Measurements from ENCODE around the gene MTHFD1. TPM values are rescaled to one million over a fixed set of nuclear protein-coding genes. Genes with fewer than 3 reads are reported as not detected.
A peak's percentile ranks its signal among the peaks of the same experiment; 100 is the strongest.

MTHFD1 gene
- total RNA-seq, 1 donor: 9.0 TPM

DNA sequence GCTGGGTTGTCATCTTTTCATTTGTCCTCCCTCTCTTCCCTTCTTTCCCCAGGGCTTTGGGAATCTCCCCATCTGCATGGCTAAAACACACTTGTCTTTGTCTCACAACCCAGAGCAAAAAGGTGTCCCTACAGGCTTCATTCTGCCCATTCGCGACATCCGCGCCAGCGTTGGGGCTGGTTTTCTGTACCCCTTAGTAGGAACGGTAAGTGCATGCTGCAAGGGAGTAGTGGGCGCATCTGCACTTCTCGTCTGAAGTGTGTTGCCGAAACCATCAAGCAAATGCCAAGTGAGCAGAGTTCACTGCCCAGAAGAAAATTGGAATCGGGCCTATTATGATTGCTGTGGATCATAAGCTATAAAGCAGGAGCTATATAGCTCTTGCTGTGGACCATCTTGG is 66.5 kb downstream of the MTHFD1 start:
- Histone ChIP-seq H3K9me3 (ENCODE audit: low read depth, low read length) (no peaks in the 10 kb centered on the region), H3K4me3 (ENCODE audit: low read length) (no peak overlapping the region), H3K4me1 (ENCODE audit: insufficient read depth, low read length) (peaks cover 8% of the 10 kb centered on the region), H3K27me3 (ENCODE audit: insufficient read depth, low read length) (no peaks in the 10 kb centered on the region)

DNA sequence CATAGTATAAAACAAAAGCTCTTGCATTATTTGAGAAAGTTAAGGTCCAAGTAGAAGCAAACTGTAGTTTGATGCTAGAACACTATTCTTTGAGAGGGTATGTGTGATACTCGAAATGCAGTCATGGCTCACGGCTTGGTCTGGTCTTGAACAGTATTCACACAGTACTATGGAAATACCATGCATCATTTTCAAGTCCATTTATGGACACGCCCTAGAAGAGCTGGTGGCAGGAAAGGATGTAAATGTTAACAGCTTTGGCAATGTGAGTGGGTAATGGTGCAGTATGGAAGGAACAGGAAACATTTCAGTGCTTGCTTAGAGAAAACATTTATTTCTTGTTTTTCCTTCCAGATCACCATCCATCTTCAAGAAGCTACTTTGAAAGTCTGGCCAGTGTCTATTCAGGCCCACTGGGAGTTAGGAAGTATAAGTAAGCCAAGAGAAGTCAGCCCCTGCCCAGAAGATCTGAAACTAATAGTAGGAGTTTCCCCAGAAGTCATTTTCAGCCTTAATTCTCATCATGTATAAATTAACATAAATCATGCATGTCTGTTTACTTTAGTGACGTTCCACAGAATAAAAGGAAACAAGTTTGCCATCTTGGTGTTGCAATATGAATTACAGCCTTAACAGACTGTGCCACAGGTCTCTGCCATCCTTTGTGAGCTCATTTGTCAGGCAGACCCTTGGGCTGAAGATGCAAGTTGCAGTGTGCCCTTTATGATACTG is 71.4 kb downstream of the MTHFD1 start:
- Histone ChIP-seq H3K9me3 (ENCODE audit: low read depth, low read length) (no peaks in the 10 kb centered on the region), H3K27me3 (ENCODE audit: insufficient read depth, low read length) (peaks cover 4% of the 10 kb centered on the region), H3K4me1 (ENCODE audit: insufficient read depth, low read length) (peaks cover 11% of the 10 kb centered on the region), H3K4me3 (ENCODE audit: low read length) (no peak overlapping the region)

DNA sequence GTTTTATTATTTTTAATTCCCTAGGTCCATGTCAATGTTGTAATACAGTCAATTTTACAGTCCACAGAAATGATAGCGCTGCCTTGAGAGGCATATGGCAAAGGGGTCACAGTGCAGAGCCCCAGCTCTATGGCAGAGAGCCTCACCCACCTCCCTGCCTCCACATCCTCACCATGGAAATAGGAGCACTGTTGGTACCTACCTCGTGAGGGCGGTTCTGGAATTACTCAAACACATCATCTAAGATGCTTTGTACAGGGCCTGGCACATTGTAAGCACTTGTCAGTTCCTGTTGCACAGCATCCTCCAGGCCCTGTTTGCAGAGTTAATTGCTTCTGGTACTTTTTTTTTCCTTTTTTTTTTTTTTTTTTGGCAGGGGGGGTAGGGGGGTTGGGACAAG is 73.1 kb downstream of the MTHFD1 start:
- Histone ChIP-seq H3K27me3 (ENCODE audit: insufficient read depth, low read length) (peaks cover 15% of the 10 kb centered on the region), H3K9me3 (ENCODE audit: low read depth, low read length) (no peaks in the 10 kb centered on the region)

GRCh38 chr14:64463195-64463594 is 75.0 kb downstream of the MTHFD1 start:
- Histone ChIP-seq H3K4me1 (ENCODE audit: insufficient read depth, low read length) (peaks cover 24% of the 10 kb centered on the region), H3K27me3 (ENCODE audit: insufficient read depth, low read length) (peaks cover 16% of the 10 kb centered on the region)

More for the DNA sequence above, 73.1 kb downstream of the MTHFD1 start:
- Histone ChIP-seq H3K4me1 (ENCODE audit: insufficient read depth, low read length) (peaks cover 24% of the 10 kb centered on the region), H3K4me3 (ENCODE audit: low read length) (no peak overlapping the region)

GRCh38 chr14:64463873-64464272 is 75.7 kb downstream of the MTHFD1 start:
- Histone ChIP-seq H3K27me3 (ENCODE audit: insufficient read depth, low read length) (peaks cover 16% of the 10 kb centered on the region), H3K4me1 (ENCODE audit: insufficient read depth, low read length) (peaks cover 24% of the 10 kb centered on the region), H3K9me3 (ENCODE audit: low read depth, low read length) (no peaks in the 10 kb centered on the region), H3K4me3 (ENCODE audit: low read length) (no peak overlapping the region)

More at GRCh38 chr14:64463195-64463594, 75.0 kb downstream of the MTHFD1 start:
- Histone ChIP-seq H3K4me3 (ENCODE audit: low read length) (no peak overlapping the region), H3K9me3 (ENCODE audit: low read depth, low read length) (no peaks in the 10 kb centered on the region)

- Histone ChIP-seq H3K9me3 (ENCODE audit: low read depth, low read length) (no peaks in the 10 kb centered on the region), H3K27me3 (ENCODE audit: insufficient read depth, low read length) (peaks cover 16% of the 10 kb centered on the region), H3K4me3 (ENCODE audit: low read length) (peak overlapping the region; percentile 37), H3K4me1 (ENCODE audit: insufficient read depth, low read length) (peaks cover 19% of the 10 kb centered on the region)
Observed at GRCh38 chr14:64464651-64465050, 76.5 kb downstream of the MTHFD1 start.

DNA sequence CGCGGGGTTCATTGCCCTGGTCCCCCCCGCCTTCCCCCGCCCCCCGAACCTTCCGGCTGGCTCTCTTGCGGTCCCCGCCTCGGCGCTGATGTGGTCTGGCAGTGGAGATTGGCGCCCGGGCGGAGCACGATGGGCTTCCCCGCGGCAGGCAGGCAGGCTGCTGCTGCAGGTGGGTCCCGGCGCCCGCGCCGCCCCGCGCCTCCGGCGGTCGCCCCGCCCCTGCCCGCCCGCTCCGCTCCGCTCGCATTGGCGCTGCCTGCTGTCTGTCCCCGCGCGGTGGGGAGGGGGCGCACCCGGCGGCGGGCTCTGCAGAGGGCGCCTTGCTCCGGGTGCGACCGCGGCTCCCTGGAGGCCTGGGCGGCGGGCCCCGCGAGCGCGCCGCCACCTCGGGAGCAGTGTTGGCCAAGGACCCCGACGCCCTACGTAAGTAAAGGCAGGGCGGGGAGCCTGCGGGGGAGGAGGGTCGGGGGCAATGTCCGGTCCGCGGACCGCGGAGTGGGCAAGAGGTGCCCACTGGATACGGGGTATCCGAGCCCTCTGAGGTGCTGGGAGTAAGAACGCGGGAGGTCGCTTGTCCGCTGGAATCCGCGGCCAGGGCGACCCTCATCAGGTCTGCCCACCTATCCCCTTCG is 77.2 kb downstream of the MTHFD1 start, which contains the start of gene AKAP5:
Gene AKAP5 (plus strand): TSS at position 309 of the 632 bp plus-strand sequence. CDS start 2,896 bp downstream, outside the sequence.
- Histone ChIP-seq H3K4me3 (ENCODE audit: low read length) (peak within 1 kb of the TSS; percentile 37), H3K27me3 (ENCODE audit: insufficient read depth, low read length) (peaks cover 16% of the 10 kb centered on the region), H3K9me3 (ENCODE audit: low read depth, low read length) (no peaks in the 10 kb centered on the region), H3K4me1 (ENCODE audit: insufficient read depth, low read length) (peaks cover 19% of the 10 kb centered on the region)

DNA sequence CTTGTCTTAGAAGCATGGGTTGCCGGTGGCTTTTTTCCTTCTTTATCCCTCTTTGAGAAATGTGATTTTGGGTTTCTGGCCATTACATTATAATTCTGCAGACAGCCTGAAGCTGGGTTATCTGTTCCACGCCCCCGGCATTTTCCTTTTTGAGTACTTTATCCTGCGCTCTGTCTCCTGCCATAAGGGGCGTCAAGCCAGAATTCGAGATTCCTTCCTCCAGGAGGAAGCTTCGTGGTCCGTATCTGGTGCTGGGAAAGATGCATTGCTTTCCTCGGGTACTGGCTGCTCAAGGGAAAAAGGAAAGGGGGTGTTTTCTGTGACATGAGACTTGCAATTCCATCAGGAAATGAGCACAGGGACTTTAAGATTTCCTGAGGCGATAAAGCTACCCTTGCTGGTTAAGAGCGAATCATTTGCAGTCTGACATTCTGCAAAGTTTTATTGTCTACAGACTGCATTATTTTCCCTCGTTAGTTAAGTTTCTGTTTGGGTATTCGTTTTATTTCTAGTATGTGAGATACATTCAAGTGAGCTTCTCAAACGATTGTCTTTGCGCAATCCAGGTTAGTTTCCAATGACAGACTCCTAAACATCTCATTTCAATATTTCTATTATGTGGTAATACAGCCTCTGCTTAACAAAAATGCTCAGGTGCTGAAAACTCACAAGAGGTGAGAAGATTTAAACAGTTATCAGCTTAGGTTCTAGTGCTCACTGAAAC is 77.8 kb downstream of the MTHFD1 start:
- Histone ChIP-seq H3K27me3 (ENCODE audit: insufficient read depth, low read length) (peaks cover 16% of the 10 kb centered on the region), H3K4me3 (ENCODE audit: low read length) (peak overlapping the region; percentile 37), H3K4me1 (ENCODE audit: insufficient read depth, low read length) (peaks cover 19% of the 10 kb centered on the region), H3K9me3 (ENCODE audit: low read depth, low read length) (no peaks in the 10 kb centered on the region)

GRCh38 chr14:64467101-64467500 is 78.9 kb downstream of the MTHFD1 start:
- peaks cover 16% of the 10 kb centered on the region for H3K27me3 ChIP-seq (ENCODE audit: insufficient read depth, low read length)
- no peaks in the 10 kb centered on the region for H3K9me3 ChIP-seq (ENCODE audit: low read depth, low read length)
- H3K4me1 ChIP-seq (ENCODE audit: insufficient read depth, low read length): peaks cover 19% of the 10 kb centered on the region
- no peak overlapping the region for H3K4me3 ChIP-seq (ENCODE audit: low read length)

DNA sequence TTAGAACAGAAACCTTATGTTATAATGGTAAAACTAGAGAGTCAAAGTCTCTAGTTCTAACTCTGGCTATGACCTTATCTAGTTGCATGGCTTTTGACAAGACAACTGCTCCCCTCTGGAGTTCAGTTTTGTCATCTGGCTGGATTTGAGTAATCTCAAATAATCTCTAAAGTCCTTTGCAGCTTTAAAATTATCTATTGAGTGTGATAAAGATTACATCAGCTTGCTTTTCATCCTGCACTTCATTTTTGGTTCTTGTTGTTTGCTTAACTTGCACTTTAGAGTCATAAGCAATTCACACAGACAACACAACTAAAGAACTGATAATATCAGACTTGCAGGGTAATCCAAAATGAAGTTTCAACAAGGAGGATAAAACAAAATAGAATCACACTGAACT is 79.4 kb downstream of the MTHFD1 start:
- Histone ChIP-seq H3K27me3 (ENCODE audit: insufficient read depth, low read length) (peaks cover 16% of the 10 kb centered on the region), H3K4me1 (ENCODE audit: insufficient read depth, low read length) (peaks cover 19% of the 10 kb centered on the region), H3K4me3 (ENCODE audit: low read length) (no peak overlapping the region), H3K9me3 (ENCODE audit: low read depth, low read length) (no peaks in the 10 kb centered on the region)

- H3K9me3 ChIP-seq (ENCODE audit: low read depth, low read length): no peaks in the 10 kb centered on the region
- peaks cover 19% of the 10 kb centered on the region for H3K4me1 ChIP-seq (ENCODE audit: insufficient read depth, low read length)
Observed at GRCh38 chr14:64468451-64468850, 80.3 kb downstream of the MTHFD1 start.

GRCh38 chr14:64474041-64474440 is 85.9 kb downstream of the MTHFD1 start:
- Histone ChIP-seq H3K4me1 (ENCODE audit: insufficient read depth, low read length) (no peaks in the 10 kb centered on the region), H3K4me3 (ENCODE audit: low read length) (no peak overlapping the region), H3K27me3 (ENCODE audit: insufficient read depth, low read length) (no peaks in the 10 kb centered on the region), H3K9me3 (ENCODE audit: low read depth, low read length) (no peaks in the 10 kb centered on the region)

More at GRCh38 chr14:64468451-64468850, 80.3 kb downstream of the MTHFD1 start:
- H3K4me3 ChIP-seq (ENCODE audit: low read length): no peak overlapping the region
- peaks cover 16% of the 10 kb centered on the region for H3K27me3 ChIP-seq (ENCODE audit: insufficient read depth, low read length)

- H3K27me3 ChIP-seq (ENCODE audit: insufficient read depth, low read length): no peaks in the 10 kb centered on the region
- no peaks in the 10 kb centered on the region for H3K9me3 ChIP-seq (ENCODE audit: low read depth, low read length)
- H3K4me1 ChIP-seq (ENCODE audit: insufficient read depth, low read length): no peaks in the 10 kb centered on the region
- H3K4me3 ChIP-seq (ENCODE audit: low read length): no peak overlapping the region
Observed at GRCh38 chr14:64474698-64475097, 86.5 kb downstream of the MTHFD1 start.

DNA sequence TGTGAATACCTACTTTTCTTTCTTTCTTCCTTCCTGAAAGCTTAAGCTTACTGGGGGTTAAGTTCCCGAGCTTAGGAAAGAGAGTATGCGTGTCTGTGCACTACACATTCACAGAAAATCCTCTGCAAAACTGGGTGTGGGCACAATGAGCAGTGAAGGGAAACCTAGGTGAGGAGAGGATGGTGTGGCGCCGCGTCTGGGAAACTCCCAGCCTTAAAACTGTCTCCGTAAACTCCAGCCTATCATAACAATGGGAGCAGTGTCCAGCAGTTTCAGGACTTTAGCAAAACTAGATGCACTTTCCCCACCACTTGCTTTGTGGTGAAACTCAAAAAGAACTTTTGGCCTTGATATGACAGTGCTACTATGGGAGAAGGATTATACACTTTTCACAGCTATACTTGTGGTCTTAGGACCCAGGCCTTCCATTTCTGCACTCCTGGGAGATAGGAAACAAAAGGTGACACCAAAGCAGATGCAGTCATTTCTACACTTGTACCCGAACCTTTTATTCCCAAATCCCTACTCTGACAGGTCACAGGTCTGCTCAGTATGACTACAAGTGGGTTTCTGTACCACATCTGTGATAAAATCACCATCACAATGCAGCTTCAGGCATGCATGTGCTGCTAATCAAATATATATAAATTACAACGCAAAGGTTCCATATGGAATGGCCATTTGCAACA is 87.6 kb downstream of the MTHFD1 start:
- Histone ChIP-seq H3K9me3 (ENCODE audit: low read depth, low read length) (no peaks in the 10 kb centered on the region), H3K4me3 (ENCODE audit: low read length) (no peak overlapping the region), H3K4me1 (ENCODE audit: insufficient read depth, low read length) (no peaks in the 10 kb centered on the region), H3K27me3 (ENCODE audit: insufficient read depth, low read length) (no peaks in the 10 kb centered on the region)

- Histone ChIP-seq H3K9me3 (ENCODE audit: low read depth, low read length) (no peaks in the 10 kb centered on the region), H3K4me1 (ENCODE audit: insufficient read depth, low read length) (no peaks in the 10 kb centered on the region), H3K4me3 (ENCODE audit: low read length) (no peak overlapping the region), H3K27me3 (ENCODE audit: insufficient read depth, low read length) (no peaks in the 10 kb centered on the region)
Observed at GRCh38 chr14:64476438-64476837, 88.3 kb downstream of the MTHFD1 start.
